GM21526 (cell line): ENCODE measurements around the gene UST.
"Not testable (repeated sequence)": the region's sequence is repeated elsewhere in the genome, so short reads cannot be mapped to it uniquely, and the experiment has no call there.

Experiments used
- ATAC-seq: cut with Tn5 transposase; IDR thresholded peaks from one replicate; pipeline ENCODE4 v1.9.1; 2021; ENCODE audit warnings: moderate library complexity; ENCODE audit not compliant: unreplicated experiment, low FRiP score

UST gene

DNA sequence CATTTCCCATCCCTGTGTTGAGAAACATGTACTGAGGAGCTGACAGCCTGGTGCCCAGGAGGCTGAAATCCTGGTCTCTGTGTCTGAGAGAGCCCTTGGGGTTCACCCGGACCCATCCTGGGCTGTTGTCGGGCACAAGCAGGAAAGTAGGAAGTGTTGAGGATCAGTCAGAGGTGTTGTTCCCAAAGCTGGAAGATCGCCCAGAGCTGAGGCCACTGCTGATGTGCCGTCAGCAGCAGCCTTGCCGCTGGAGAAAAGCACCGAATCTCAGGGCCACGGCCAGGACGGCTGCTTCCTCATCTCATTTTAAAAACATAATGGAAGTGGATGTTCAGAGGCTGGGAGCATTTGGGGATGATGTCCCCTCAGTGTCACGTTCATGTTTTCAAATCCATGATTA lies 218.5 kb downstream of the UST start:
- ATAC-seq, result no peak

DNA sequence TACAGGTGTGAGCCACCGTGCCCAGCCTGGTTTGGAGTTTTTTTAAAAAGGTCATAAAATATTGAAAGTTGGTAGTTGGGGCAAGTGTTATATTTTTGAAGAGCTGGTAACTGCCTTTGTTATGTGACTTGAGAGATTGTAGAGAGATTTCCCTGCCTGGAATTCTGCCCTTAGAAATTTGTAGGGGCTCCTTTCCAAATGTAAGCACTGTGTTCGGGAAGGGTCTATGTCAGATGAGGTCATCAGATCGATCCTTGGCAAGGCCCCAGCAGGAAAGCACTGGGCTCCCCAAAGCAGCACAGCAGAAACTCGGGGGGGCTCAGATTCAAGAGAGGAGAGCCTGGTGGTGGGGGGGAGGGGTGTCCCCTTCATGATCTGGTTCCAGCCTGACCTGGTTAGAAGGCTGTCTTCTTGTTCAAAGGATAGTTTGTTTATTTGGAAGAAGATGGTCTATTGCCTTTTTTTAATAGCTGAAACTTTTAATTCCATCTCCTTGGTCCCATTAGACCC lies 220.2 kb downstream of the UST start:
- ATAC-seq, result no peak

- ATAC-seq, result no peak
These were observed 220.7 kb downstream of the UST start for GRCh38 chr6:148967541-148967956.

- no peak for ATAC-seq
These were observed 222.2 kb downstream of the UST start for GRCh38 chr6:148968771-148969602.

GRCh38 chr6:148969603-148970061 lies 222.8 kb downstream of the UST start:
- ATAC-seq, result no peak

DNA sequence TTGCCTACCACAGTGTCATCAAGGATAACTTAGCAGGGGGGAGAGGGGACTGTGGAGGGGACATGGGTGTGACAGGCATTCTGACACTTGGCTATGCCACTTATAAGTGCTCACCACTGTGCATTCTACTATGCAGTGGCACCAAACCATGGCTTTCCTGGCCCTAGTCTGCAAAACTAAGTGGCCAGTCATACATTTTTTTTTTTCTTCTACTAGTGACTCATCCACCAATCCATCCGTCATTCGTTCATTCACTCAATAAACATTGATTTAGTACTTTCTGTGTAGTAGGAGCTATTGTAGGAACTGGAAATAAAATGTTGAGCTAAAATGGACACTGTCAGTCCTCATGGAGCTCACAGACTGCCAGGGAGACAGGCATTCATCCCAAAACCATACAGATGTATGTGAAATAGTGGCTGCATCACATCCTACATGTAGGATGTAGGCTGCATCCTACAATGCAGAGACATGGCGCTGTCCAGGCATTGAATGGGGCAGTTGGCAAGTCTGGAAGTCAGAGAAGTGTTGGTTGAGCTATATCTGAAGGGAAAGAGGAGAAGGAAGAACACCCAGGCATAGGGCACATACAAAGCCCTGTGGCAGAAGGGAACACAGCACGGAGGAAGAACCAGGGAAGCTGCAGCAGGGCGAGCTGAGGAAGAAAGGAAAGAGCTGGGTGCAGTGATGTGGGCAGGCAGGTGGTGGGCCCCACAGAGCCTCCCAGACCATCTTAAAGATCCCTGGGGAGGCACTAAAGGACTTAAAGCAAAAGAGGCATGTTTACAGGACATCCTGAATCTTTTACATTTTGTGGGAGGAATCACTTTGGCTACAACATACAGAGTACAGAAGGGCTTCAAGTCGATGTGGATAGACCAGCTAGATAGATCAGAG lies 224.4 kb downstream of the UST start:
- no peak for ATAC-seq

GRCh38 chr6:148972481-148972880 lies 225.7 kb downstream of the UST start:
- no peak for ATAC-seq

DNA sequence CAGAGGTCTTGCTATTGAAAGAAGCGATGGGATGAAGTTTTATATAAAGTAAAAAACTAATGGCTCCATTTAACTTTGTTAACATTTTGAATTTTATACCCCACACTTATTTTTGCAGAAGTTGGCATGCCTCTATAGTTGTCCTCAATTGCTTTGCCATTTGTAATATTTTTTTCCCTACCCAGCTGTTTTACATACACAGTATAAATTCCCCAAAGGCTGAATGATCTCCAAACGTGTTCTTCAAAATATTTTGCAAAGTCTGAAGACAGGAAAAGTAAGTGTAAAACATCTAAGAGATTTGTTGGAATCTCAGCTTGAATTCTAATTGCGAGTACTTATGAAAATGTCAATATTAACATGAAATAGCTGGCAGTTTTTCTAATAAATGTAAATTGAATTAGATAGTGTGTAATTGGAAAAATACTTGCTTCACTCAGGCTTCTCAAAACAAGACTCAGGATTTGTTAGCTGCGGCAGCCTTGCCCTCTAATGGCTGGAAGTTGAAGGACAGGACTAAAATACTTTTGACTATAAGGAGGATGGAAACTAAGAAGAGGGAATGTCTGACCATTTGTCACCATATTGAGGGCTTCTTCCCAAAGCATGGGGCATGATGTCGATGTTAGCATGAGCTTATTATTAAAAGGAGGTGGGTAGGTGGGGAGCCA lies 226.8 kb downstream of the UST start:
- no peak for ATAC-seq

DNA sequence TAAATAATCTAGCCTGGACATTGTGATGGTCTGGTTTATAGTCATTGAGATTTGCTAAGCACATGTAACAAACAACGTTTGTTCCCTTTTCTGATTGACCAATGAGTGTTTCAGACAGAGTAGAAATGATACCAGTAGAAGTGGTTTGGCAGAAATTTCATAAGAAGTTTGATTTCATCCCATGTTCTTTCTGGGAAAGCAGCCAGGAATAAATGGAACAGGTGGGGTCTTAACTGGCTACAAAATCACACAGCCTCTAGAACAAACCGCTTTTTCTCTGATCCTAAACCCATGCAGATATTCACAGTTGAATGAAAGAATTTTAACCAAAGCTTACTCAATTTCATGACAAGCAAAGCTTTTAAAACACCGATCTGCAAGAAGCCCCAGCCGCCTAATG lies 227.5 kb downstream of the UST start:
- ATAC-seq, result no peak

- not testable (repeated sequence) for ATAC-seq
These were observed 231.5 kb downstream of the UST start for GRCh38 chr6:148978298-148978697.

- ATAC-seq, result no peak
These were observed 232.4 kb downstream of the UST start for GRCh38 chr6:148979014-148979901.

DNA sequence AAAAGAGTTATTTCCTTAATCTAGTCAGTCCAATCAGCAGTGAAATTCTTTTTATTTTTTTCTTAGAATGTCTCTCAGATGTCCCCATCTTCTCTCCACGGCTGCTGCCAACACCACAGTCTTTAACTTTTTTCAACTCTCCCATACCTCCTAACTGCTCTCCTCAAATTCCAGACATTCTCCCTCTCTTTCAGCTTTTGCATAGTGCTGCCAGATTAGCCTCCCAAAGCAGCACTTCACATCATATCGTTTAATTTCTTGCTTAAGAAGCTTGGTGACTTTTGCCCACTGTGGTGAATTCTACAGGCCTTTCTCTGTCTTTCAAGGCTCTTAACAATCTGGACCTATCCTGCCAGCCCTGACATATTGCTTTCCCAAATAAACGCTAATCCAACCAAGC lies 233.4 kb downstream of the UST start:
- no peak for ATAC-seq

GRCh38 chr6:148981515-148981914 lies 234.7 kb downstream of the UST start:
- no peak for ATAC-seq

- ATAC-seq, result no peak
These were observed 236.4 kb downstream of the UST start for GRCh38 chr6:148983101-148983761.

GRCh38 chr6:148983966-148984365 lies 237.1 kb downstream of the UST start:
- ATAC-seq, result no peak

- ATAC-seq, result no peak
These were observed 237.8 kb downstream of the UST start for GRCh38 chr6:148984531-148985056.

GRCh38 chr6:148985499-148985898 lies 238.7 kb downstream of the UST start:
- no peak for ATAC-seq

- ATAC-seq, result no peak
These were observed 239.8 kb downstream of the UST start for GRCh38 chr6:148986608-148987007.

GRCh38 chr6:148987982-148988381 lies 241.2 kb downstream of the UST start:
- ATAC-seq, result no peak
